HG02798 (cell line): Measurements from ENCODE around the gene GRID2.
A peak's percentile ranks its signal among the peaks of the same experiment; 100 is the strongest.
"Not testable (repeated sequence)": the region's sequence is repeated elsewhere in the genome, so short reads cannot be mapped to it uniquely, and the experiment has no call there.

Source experiments
- ATAC-seq: cut with Tn5 transposase; IDR thresholded peaks from one replicate; pipeline ENCODE4 v1.9.1; 2021; ENCODE audit warnings: mild to moderate bottlenecking; ENCODE audit not compliant: unreplicated experiment, poor library complexity

Gene GRID2

DNA sequence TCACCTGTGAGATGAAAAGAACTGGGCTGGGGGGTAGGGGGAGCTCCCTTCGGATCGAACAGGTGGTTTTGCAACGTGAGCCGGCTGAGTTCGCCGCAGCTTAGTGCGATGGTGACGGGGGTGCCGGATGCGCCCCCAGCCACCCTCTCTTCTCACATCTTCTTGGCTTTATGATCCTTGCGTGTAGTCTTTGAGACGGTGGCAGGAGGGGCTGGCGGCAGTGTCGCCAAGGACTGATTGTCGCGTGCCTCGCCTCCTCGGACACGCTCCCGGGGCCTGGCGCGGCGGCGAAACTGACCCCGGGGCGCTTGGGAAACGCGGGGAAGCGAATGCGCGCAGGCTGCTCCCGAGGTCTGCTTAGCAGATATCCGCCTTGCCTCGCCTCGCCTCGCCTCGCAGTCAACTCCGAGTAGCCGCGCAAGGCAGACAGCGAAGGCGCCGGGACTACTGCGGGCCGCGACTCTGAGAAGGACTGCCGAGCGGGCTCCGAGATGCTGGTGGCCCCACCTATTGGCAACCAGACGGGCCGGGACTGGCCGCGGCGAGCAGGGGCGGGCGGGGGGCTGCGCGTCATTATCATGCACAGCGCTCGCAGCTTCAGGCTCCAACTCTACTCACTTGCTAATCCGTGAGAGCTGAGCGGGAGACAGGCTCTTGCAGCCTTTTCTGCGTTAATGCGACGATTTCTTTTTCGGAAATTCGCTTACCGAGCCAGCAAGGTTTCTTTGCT lies 1.5 kb downstream of the GRID2 start:
- no peak for ATAC-seq

DNA sequence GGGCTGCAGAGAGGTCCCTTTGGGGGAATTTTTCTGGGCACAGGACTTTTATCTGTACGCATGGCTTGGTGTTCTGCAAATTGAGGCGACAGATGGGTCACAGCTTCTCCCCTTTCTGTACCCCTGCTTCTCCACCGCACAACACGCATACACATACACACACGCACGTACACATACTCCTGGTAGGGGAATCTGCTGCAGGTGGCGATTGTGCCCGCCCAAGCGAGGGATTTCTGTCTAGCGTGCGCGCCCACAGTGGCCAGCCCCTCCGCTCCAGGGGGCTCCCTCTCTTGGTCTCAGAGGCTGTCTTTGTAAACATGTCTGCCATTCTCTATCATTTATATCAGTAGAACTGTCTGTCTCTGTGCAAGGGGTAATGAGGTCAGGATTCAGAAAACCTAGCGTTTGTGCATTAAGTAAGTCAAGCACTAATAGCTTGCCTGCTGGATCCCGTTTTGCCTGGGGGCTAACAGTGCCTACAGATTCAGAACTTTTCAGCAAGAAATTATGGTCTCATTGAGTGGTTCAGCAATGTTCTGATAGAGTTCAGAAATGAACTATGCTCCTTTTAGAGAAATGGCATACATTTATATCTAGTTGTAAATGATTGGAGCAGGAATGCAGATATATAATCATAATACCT lies 2.2 kb downstream of the GRID2 start:
- ATAC-seq, result no peak

DNA sequence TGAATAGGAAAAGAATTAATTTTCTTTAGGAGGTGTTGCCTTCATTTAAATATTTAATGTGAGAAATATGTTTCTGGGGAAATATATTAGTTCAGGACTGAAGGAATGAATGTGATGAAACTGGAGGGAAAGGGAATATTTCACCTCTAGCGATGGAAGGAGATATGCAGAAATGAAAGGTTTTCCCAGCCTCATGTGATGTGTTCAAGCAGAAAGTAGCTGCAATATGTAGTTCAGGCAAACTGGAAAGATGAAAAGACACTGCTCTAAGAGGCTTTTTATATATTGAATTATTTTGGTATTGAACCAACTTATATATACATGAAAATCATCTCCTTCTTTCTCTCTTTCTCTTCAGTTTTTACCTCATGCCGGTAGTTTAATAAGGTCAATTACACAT lies 3.4 kb downstream of the GRID2 start:
- no peak for ATAC-seq

DNA sequence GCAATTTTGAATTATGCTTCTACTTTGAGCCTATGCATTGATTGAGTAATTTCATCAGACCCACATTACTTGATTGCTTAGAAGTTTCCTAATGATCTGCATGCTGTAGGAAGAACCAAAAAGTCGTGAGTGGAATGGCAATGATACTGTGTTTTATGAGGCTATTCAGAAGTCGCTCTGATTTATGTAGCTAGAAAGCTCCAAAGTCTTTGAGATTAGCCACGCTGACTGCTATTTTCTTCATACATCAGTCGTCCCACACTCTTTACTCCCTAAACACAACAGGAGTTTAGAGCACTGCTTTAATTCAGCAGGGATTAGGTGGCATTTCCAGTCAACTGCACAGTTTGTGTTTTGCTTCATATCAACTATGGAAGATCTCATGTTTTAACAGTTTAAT lies 4.1 kb downstream of the GRID2 start:
- ATAC-seq, result no peak

DNA sequence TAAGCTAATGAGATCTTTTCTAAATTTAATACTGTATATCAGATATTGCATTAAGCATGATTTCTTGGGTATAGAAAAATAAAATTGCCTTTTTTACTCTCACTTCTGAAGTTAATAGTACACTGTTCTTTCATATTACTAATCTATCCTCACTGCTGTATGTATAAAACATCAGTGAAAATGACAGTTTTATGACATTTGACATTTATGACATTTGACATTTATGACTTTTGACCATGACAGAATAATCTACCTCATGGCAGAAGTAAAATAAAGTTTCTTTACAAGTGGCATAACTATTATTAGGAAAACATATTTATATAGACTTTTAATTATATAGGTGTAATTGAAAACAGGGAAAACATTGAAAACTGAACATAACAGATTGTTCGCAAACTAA lies 13.3 kb downstream of the GRID2 start:
- ATAC-seq, result no peak

DNA sequence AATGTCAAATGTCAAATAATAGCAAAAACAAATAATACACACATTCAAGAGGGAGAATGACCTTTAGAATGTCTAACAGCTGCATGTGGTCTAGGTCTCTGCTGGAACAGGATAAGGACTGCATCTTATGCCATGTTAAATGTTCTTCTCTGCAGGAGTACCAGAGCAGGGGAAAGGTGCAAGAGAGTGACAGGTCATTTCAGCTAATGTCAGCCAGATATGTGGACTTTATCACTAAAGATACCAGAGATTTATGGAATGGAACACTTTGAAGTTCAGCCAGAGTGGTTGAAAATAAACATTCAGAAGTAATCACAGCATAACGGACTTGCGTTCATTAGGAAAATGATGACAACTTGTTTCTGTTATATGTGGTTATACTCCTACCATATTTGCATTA lies 24.3 kb downstream of the GRID2 start:
- ATAC-seq, result no peak

DNA sequence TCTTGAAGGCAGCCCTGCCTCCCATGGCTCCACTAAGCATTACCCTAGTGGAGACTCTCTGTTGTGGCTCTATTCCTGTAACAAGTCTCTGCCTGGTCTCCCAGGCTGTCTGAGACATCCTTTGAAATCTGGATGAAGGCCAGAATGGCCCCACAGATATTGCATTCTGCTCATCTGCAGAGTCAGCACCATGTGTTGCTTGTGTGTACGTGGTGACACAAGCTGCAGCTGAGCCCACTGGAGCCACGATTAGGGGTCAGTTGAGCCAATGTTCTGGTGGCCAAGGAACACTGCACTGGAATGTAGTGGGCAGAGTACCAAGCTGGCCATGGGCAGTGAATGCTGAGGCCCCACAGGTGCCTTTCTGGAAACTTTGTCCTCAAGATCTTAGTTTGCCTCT lies 29.2 kb downstream of the GRID2 start:
- ATAC-seq, result no peak

DNA sequence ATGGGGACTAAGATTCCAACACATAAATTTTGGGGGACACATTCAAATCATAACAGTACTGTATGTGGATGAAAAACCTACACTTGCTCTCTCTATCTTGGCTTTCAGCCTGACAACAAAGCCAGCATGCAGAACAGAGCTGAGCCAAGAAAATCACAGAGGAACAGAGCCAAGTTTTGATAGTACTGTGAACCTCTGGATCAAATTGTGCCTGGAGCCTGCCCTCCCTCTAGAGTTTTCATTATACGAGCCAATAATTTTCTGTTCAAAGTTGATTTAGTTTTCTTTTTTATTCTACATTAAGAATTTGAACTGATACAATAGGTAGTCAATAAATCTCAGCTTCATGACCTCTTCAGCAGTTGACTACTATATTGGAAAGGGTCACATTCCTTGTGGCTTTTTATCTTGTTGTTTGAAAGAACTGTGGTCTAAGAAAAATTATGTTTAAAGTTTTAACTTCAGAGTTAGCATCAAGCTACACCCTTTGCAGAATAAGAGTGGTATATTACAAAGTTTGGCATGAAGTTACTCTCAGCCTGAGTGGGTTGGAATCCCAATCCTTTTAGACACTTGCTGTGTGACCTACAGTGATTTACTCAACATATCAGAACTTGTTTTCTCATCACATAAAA lies 31.1 kb downstream of the GRID2 start:
- ATAC-seq, result no peak

DNA sequence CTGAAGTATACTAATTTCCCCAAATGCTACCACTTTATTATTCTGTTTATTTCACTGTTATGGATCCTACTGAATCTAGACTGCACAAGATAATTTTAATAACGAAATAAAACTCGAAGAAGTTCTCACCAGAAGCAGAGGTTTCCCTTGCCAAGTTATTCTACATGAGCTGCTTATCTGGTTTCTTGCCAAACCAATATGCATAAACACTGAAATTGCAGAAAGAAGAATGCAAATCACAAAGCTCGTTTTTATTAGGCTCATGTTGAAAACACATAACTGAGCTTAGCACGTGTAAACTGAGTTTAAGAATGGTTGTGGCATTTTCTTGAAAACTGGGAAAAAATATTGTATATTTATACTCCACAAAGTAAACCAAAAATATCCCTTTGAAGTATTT lies 35.9 kb downstream of the GRID2 start:
- no peak for ATAC-seq

DNA sequence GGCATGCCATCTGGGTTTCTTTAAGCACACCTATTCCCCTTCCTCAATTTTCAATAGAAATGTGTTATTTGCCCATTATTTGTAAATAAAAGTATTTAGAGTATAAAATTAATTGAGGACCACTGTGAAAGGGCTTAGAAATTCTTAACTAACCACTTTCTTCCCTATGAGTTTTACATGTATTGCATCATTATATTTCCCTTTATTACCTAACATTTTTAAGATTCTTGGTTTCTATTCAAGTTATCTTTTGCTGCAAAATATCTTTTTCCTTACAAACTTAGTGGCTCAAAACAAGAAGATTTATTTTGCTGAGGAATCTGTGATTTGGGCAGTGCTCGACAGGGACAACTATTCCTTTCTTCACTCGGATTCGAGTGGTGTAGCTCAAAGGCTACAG lies 40.5 kb downstream of the GRID2 start:
- no peak for ATAC-seq

DNA sequence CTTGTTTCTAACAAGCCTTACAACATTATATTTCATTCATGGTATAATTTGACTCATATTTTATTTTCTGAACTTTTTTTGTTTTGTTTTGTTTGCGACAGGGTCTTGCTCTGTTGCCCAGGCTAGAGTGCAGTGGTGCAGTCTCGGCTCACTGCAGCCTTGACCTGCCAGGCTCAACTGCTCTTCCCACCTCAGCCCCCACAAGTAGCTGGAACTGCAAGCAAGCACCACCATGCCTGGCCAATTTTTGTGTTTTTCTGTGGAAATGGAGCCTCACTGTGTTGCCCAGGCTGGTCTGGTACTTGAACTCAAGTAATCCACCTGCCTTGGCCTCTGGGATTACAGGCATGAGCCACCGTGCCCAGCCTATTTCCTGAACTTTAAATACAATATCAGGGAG lies 42.5 kb downstream of the GRID2 start:
- no peak for ATAC-seq

DNA sequence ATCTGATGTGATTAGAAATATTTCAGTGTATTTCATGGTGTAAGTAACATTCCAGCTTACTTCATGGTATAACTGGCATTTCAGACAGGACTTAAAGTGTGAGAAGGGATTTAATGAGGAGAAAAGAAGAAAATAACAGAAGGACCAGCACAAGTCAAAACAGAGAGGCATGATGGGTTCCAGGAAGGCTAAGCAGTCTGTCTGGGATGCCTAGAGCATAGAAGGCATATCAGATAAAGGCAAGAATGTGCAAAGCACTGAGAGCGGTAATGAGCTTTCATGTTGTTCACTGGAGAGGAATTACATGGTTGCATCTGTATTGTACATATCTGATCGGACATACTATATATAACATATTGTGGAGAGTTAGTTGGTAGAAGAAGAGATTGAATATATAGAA lies 54.2 kb downstream of the GRID2 start:
- no peak for ATAC-seq

DNA sequence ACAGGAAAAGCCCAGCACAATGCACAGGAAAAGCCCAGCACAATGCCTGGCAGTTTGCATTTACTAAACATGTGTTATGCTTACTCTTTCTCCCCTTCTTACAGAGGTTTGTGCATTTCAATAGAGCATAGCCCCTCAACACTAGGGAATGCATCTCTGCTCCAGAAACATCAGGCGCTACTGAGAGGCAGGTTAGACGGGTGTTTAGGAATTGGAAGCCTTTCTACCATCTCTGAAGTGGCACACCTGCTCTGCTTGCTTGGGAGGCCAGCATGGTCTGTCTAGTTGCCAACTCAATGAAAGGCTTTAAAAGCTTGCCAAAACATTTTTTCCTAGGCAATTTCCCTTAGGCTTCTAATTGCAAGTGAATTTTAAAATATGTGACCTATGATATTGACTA lies 55.7 kb downstream of the GRID2 start:
- ATAC-seq, result no peak

DNA sequence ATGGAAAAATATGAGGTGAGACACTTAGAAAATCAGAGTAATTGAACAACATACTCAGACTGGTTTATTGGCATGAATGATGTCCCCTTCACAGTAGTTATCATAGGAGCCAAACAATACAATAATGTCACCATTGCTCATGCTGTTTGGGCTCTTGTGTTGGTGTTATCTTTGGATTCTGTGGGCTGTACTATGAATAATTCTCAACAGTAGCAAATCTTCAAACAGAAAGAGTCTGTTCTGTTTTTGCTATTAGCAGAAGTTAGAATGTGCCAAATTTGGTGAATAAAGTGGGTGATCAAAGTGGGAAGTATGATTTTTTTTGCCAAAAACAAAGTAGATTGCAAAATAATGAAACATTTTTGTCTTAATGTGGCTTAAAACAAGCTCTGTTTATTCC lies 58.3 kb downstream of the GRID2 start:
- no peak for ATAC-seq

DNA sequence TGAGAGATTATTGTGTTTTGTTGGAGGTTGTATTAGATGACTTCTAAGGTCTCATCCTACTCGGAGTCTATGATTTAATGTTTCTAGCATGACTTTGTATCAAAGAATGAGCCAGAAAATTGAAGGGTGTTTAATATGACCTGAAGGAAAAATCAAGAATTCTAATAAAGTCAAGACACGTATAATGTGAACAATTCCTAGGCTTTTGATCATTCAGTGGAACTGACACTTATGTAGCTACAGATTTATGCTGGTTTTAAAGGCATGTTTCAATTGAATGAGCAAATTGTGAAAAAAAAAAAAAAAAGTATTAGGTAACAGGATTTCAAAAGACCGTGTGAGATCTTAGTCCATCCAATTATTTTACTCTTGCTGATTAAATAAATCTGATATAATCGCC lies 64.9 kb downstream of the GRID2 start:
- ATAC-seq, result no peak

DNA sequence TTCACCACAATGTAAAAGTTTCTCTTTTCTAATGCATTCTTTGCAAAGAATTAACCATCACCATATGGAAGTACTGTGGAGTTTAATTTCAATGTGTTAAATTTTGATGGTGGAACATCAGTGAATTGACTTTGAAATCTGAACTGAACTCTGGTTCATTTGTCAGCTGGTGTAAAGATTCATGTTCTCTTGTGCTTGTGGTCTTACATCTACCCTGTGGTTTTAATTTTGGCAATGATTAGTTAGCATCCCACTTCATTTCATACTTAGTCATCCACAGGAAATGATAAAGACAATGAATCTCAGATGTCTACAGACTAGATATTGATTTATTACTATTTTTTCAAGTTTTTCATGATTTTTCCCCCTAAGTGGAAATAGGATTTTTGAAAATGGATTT lies 77.8 kb downstream of the GRID2 start:
- ATAC-seq, result no peak

DNA sequence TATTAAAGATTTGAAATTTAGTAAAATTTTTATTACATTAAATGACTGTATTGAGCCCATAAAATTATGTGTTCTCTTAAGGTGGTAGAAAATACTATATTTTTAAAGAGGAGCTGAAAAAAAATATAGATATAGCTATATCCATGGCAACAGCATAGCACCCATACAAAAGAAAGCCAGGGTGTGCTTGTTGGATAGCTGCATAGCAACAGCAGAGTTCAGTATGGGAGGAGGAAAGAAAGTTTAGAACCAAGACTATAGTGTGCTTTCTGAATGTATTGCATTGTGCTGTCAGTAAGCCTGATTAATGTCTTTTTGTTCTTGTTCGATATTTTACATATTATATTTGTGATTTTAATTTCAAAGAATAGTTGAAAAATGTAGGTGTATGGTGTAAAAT lies 78.4 kb downstream of the GRID2 start:
- ATAC-seq, result no peak

DNA sequence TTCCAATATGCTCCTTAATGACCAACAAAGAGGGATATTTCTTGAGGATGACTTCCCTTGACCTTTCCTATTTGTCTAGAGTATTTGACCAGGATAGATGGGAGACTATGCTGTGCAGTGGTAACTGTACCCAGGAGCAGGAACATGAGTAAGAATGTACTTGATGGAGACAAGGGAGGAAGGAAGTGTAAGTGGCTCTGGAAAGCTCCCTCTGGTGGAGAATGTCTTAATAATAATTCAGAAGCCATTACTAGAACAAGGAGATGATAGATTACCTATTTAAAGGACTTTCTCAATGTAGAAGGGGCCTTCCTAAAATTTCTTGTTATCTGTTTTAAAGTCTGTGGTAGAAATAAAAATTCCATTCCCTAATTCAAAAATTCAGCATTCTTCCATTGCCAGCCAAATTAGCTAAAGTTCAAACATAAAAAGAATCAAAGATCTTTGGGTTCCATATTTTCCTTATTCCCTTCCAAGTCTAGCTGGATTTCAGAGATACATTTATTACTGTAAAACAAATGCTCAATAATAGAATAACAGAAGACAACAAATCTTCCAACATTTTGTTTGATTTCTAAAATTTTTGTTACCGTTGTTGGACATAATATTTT lies 83.8 kb downstream of the GRID2 start:
- ATAC-seq, result peak; percentile 87

DNA sequence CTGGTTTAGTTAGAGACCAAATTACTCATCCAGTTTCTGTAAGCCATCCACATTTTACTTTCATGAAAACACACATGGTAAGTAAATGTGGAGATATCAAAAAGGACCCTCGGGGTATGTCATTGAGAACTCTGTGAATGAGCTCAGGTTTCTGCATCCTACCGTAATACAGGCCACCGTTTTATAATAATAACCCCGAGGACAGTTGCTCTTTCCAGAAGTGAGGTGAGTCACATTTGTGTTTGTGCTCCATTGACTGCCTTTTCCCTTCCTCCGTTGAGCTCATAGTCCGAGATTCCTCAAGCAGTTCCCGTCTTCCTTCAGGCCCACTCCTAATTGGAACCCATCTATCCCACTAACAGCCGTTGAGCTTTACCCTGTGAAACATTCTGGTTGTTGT lies 95.3 kb downstream of the GRID2 start:
- ATAC-seq, result no peak

DNA sequence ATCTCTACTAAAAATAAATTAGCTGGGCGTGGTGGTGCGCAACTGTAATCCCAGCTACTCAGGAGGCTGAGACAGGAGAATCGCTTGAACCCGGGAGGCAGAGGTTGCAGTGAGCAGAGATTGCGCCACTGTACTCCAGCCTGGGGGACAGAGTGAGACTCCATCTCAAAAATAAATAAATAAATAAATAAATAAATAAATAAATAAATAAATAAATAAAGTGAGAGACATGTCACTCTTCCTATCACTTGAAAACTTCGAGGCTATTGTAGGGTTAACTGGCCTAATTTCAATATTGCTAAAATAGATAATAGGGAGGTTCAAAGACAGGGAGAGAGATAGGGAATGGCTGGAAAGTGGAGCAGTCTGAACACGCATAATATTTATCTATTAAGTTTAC lies 99.8 kb downstream of the GRID2 start:
- ATAC-seq, result not testable (repeated sequence)

DNA sequence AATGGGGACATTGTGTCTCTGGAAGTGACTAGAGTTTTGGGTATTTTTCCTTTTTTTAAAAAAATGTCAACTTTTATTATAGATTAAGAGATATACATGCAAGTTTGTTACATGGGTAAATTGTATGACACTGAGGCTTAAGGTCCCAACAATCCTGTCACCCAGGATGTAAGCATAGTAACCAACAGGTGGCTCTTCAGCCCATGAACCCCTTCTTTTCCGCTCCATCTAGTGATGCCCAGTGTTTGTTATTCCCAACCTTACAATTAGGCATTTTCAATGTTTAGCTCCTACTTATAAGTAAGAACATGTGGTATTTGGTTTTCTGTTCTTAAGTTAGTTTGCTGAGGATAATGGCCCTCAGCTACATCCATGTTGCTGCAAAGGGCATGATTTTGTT lies 102.7 kb downstream of the GRID2 start:
- no peak for ATAC-seq
